DMS79 (cell line): ENCODE measurements around the gene NSD2.
"Not testable (repeated sequence)": the region's sequence is repeated elsewhere in the genome, so short reads cannot be mapped to it uniquely, and the experiment has no call there.

Experiments
- DNase-seq: peaks from one replicate; lab custom pipeline; 2025; lab: John Stamatoyannopoulos, UW

The NSD2 gene

DNA sequence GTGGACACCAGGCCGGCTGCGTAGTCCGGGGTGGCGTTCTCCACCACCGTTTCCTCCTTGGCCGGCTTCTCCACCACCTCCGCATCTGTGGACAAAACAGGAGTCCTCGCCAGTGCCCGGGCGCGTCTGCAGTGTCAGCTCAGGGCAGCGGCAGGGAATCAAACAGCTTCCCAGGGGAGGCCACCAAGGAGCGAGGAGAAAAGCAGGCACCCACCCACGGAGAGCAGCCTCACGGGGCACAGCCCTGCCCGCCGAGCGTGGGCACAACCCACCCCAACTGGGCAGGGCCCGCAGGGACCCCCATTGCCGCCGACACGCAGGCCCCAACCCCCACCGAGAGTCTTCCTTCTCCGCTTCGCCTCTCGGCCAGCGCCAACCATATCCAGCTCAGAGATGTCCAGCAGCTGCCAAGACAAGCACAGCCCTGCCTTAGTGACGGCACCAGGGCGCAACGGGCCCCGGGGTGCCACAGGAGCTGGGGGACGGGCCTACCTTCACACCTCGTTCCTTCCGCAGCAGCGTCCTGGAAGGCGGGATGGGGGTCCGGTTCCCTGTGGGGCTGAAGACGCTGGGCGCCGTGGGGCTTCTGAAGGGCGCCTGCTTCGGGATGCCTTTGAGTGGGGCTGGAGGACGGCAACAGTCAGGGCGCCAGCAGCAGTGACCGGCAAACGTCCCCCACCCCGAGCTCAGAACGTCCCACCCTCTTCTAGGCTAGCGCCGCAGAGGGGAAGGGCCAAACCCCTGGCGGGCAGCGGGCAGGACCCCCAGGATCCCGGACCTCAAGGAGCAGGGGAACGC lies 114.8 kb downstream of the NSD2 start:
- DNase-seq: no peak

DNA sequence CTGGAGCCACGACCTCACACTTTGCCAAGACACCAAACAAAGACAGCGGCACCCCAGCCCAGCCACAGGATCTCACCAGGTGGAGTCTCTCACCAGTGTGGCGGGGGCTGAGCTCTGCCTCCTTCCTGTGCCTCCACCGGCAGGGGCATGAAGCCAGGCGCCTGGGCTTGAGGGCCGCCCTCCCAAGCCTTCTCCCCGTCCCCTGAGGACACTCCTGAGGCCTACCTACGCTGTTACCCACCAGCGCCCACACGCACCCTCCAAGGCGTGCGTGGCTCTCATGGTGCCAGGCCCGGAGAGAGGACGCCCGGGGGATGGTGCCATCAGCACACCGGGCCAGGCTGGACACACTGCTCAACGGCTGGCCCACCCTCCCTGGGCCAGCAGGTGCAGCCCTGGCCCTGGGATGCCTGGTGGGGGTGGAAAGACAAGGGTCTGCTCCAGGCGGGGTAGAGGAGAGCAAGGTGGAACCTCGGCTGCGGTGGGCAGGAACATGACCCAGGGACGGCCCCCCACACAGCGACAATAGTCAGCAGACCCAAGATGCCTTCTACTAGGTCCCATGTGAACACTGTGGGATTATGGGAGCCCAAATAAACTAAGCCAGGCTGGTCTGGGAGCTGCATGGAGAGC lies 115.5 kb downstream of the NSD2 start:
- DNase-seq: no peak

DNA sequence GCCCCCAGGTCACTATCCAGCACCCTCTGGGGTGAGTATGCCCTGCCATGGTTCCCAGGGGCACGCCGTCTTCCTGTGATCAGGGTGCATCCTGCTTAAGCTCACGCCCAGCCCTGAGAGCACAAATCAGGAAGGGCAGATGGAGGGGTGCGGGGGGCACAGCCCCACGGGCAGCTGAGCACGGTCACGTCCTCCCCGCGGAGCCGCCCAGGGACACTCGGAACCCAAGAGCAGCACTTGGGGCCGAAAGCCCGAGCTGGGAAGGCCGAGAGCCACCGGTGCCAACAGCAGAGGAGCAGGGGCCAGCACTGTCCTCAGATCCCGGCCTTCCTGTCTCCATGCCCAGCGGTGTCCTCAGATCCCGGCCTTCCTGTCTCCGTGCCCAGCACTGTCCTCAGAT lies 116.1 kb downstream of the NSD2 start:
- DNase-seq: no peak

DNA sequence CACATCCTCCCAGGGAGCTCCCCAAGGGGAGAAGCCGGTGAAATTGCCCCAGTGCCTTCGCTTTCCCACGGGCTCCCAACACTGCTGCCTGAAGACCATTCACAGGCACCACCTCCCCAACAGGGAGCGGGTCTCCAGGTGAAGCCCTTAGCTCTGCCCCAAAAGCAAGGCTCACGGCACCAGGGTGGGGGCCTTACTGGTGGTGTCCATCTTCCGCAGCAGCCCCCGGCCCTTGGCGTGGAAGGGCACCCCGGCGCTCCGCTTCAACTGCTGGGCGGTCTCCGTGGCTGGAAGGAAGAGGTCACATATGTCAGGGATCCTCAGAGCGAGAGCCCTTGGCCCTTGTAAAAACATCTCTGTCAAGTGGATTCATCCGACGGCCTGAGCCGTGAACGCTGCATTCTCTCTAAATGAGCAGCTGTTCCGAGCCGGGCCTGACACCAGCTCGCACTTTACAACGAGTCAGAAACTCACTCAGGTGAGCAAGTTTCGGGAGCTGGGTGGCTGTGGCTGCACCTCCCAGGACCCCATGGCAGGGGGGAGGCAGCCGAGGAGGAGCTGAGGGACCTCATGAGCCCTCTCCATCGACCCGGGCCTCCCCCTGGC lies 116.6 kb downstream of the NSD2 start:
- DNase-seq: no peak

DNA sequence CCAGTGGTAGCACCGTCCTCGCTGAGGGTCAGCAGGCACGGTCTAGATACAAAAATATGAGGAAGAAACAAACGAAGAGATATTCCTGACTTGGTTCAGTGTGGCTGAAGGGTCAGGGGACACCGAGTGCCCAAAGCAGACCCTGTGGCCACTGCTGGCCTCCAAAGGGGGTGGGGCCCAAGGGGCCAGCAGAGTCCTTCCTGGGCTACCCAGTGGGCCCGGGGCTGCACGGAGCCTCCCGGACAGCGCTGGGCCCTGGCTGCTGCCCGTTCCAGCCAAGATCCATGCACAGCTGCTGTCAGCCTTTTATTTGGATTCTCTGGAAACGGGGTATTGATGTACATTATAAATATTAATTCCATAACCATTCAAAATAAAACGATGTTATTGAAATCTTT lies 117.1 kb downstream of the NSD2 start:
- no peak for DNase-seq

DNA sequence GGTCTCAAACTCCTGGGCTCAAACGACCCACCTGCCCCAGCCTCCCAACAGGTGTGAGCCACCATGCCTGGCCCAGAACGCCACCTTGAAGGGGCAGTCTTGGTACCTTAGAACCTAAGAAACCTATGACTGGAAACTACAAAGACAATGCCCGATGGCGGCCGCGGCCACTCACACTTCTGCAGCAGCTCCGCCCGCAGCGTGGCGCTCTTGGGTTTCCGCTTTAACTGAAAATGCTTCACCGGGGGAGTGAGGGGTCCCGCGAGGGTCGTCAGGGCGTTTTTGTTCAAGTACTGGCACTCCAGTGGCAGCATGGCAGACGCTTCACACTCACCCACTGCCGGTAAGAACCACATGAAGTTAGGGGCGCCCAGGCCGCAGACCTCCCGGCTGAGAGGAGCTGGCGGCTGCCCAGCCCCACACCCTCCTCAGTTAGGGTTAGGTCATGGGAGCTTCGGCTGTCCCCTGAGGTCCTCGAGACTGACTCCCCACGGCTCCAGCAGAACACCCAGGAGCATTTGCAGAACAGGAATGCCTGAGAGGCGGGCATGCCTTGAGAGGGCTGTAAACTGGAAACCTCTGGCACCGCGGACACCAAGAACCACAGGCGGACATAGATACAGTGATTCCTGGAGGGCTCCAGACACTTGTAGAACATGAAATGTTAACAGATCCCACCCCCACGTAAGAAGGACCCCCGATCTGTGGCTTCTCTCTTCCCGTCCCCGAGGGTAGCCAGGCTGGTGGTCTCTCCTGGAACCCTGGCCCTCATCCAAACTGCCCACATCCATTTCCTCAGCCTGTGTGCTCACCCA lies 118.5 kb downstream of the NSD2 start:
- DNase-seq: no peak

DNA sequence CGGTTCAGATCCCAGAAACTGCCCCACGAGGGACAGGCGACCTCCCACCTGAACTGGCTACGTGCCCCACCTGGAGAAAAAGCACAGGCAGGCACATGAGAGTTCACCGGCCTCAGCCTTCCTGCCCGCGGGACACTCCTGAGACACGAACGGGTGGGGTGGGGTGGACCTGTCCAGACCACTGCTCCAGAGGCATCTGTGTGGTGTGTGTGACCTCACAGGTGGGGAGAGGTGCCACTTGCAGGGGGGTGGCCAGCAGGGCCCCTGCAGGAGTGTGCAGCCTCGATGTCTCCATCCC lies 119.1 kb downstream of the NSD2 start:
- DNase-seq: no peak

DNA sequence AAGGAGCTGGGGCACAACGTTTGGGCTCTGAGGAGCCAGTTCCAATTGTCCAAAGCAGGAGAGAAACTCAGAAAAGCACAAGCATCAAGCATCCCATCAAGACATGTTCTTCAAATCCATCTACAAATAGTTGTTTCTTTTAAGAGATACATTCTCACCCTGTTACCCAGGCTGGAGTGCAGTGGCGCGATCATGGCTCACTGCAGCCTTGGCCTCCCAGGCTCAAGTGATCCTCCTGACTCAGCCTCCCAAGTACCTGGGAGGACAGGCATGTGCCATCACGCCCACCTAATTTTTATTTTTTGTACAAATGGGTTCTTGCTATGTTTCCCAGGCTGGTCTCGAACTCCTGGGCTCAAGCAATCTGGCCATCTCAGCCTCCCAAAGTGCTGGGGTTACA lies 119.5 kb downstream of the NSD2 start:
- no peak for DNase-seq

DNA sequence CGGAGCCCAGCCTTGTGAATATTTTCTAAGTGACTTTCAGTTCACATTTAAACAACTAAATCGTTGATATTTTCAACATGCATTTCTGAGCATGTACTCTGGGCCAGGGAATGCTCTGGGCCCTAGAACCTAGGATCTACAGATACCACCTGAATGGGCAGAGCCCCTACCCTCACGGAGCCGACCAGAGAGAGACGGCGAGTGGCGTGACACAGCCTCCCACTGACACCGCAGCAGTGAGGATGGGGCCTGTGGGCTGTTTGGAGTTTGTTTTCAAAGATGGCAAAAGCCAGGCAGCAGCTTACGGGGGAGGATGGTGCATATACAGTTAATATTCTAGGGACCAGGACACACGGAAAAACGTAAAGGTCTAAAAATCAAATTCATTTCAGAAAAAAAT lies 119.9 kb downstream of the NSD2 start:
- DNase-seq: no peak

DNA sequence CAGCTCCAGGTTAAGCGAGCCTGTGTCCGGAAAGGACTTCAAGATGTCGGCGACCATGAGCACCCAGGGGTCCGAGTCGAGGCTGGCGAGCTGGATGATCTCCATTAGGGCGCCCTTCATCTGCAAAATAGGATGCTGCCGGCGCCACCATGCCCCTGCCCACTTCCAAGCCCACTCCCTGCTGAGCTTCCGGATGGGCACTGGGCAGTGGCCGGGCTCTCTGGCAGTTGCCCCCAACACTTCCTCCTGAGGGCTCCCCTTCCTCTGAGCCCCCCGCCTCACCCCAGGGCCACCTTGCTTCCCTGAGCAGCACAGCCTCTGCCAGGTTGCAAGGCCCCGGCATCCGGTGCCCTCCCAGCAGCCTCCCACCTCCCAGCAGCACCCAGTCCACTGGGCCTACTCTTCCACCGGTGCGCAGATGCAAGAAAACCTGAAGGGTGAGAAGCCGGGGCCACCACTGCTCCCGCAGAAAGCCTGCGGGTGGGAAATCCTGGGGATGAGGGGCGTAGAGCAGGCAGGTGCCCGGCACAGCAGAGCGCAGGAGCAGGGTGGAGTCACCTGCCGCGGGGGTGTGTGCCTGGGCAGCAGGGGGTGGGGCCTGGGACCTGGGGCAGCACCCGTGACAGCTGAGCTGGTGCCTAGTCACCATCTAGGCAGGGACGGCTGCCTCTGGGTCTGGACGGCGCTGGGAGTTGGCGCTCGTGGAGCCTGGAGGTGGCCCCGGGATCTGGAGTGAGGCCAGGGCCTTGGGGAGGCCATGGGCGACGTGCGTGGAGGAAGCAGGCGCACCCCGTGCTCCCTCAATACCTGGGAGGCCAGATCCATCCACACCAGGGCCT lies 120.6 kb downstream of the NSD2 start:
- no peak for DNase-seq

DNA sequence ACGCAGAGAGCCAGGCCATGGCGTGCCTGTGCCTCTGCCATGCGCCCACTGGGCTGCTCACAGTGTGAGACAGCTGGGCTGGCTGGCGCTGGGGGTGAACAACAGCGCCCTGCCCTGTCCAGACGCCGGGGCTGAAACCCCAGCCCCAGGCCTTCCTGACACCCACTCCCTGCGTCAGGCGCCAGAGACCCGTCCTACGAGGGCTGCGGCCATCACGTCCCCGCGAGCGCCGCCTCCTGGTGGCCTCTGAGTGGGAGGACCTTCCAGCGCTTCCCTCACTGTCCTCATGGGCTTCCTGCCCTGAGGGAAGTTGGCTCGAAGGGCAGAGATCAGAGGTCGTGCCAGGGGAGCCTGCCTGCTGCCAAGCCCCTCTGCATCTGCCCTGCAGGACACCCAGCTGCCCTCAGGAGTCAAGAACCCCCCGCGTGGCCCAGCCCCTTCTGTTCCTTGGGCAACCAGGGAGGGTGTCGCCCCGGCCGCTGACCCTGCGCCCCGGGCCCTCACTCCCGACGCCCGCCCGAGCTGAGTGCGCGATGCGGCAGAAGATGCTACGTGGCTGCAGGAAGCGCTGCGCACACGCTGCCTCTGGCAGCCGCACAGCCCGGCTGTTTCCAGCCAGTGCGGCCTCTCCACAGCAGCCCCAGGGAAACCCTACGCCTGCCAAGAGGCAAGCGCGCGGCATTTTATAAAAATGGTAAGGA lies 121.4 kb downstream of the NSD2 start:
- DNase-seq: no peak

DNA sequence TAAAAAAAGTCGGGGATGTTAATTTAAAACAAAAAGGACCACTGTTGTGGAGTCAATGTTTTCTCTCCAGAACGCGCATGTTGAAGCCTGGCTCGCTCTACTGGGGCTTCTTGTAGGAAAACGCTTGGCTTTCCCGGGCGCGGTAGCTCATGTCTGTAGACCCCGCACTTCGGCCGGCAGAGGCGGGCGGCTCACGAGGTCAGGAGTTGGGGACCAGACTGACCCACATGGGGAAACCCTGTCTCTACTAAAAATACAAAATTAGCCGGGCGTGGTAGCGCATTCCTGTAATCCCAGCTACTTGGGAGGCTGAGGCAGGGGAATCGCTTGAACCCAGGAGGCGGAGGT lies 122.0 kb downstream of the NSD2 start:
- no peak for DNase-seq

DNA sequence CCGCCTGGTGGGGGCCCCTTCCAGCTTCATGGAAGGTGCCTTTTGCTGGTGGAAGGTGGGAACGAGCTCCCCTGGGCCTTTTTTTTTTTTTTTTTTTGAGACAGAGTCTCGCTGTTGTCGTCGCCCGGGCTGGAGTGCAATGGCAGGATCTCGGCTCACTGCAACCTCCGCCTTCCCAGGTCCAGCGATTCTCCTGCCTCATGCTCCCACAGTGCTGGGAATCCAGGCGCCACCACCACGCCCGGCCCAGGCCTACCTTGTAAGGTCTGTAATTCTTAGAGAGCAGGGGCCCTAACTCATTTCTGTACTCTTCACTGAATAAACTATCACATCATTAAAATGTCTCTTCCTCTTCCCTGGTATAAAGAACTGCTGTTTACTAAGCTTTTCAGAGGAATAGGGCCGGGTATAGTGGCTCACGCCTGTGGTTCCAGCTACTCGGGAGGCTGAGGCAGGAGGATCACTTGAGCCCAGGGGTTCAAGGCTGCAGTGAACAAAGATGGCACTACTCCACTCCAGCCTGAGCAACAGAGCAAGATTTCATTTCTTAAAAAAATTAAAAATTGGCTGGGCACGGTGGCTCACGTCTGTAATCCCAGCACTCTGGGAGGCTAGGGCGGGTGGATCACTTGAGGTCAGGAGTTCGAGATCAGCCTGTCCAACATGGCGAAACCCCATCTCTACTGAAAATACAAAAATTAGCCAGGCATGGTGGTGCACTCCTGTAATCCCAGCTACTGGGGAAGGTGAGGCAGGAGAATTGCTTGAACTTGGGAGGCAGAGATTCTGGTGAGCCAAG lies 122.7 kb downstream of the NSD2 start:
- DNase-seq: not testable (repeated sequence)

DNA sequence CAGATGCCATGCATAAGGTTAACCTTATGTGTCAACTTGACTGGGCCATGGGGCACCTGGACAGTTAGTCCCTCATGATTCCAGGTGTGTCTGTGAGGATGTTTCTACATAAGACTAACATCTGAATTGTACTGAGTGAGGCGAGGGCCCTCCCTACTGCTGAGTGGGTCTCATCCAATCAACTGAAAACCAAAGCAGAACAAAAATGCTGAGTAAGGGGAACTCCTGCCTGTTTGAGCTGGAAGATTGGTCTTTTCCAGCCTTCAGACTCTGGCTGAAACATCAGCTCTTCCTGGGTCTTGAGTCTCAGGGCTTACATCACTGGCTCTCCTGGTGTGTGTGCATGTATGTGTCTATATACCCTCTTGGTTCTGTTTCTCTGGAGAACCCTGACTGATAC lies 123.7 kb downstream of the NSD2 start:
- DNase-seq: no peak

DNA sequence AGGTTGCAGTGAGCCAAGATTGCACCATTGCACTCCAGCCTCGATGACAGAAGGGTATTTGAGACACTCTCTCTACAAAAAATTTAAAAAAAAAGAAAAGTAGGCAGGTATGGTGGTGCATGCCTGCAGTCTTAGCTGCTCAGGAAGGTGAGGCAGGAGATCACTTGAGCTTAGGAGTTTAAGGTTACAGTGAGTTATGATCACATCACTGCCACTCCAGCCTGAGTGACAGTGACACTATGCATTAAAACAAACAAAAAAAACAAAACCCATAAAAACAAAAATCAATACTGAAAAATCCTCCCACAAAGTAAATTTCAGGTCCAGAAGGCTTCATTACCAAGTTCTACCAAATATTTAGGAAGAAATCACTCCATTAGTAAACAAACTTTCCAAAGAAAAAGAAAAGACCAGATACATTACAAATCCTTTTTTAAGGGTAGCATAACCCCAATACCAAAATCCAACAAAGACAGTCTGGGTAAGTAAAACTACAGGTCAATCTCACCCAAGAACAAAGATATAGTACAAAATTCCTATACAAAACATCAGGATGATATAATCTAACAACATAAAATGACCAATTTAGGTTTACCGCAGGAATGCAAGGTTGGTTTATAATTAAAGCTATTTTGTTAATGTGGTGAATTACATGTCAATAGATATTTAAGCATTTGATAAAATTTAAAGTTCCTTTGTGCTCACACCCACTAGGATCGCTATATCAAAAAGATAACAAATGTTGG lies 125.8 kb downstream of the NSD2 start:
- no peak for DNase-seq

DNA sequence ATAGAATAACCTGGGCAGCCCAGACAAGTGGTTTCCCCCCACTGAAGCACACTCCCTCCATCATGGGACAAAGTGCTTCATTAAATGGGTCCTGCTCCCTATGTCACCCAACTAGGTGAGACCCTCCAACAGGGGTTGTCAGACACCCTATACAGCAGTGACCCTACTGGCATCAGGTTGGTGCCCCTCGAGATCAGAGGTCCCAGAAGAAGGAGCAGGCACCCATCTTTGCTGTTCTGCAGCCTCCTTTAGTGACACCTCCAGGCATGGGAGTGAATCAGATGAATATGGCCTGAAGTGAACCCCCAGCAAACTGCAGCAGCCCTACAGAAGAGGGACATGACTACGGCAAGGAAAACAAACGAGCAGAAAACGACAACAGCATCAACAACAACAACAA lies 126.5 kb downstream of the NSD2 start:
- DNase-seq: no peak

DNA sequence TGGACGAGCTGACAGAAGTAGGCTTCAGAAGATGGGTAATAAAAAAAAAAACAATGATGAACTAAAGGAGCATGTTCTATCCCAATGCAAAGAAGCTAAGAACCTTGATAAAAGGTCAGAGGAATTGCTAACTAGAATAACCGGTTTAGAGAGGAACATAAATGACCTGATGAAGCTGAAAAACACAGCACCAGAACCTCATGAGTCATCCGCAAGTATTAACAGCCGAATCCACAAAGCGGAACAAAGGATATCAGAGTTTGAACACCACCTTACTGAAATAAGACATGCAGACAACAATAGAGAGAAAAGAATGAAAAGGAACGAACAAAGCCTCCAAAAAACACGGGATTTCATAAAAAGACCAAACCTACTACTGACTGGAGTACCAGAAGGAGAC lies 127.1 kb downstream of the NSD2 start:
- no peak for DNase-seq

DNA sequence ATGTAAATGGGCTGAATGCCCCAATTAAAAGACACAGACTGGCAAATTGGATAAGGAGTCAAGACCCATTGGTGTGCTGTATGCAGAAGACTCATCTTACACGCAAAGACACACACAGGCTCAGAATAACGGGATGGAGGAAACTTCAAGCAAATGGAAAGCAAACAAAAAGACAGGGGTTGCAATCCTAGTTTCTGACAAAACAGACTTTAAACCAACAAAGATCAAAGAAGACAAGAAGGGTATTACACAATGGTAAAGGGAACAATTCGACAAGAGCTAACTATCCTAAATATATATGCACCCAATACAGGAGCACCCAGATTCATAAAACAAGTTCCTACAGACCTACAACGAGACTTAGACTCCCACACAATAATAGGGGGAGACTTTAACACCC lies 128.1 kb downstream of the NSD2 start:
- DNase-seq: not testable (repeated sequence)

DNA sequence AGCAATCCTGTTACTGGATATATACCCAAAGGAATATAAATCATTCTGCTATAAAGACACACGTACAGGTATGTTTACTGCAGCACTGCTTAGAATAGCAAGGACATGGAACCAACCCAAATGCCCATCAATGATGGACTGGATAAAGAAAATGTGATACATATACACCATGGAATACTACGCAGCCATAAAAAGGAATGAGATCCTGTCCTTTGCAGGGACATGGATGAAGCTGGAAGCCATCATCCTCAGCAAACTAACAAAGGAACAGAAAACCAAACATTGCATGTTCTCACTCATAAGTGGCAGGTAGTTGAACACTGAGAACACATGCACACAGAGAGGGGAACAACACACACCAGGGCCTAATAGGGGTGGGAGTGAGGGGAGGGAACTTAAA lies 132.2 kb downstream of the NSD2 start:
- DNase-seq: not testable (repeated sequence)

DNA sequence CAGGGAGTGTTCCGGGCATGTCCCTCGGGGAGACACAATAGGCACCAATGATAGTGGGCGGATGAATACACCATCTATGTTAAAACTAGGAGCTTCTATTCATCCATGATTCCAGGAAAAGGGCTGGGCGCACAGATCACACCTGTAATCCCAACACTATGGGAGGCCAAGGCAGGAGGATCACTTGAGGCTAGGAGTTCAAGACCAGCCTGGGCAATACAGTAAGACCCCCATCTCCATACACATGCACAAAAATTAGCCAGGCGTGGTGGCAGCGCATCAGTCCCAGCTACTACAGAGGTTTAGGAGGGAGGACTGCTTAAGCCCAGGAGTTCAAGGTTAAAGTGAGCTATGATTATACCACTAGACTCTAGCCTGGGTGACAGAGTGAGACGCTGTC lies 135.2 kb downstream of the NSD2 start:
- DNase-seq: no peak
